Dedifferentiated amniotic fluid mesenchymal stem cell (primary cell): ENCODE results near the gene CNTNAP5.

ENCODE experiments used
- DNase-seq: peaks from one replicate; pipeline ENCODE4 v3.0.0-alpha.2; 2016; ENCODE audit errors: extremely low spot score

CNTNAP5 gene

GRCh38 chr2:124025171-124025580 is at the start of gene CNTNAP5:
Gene CNTNAP5, plus strand, starts transcription at chr2:124025287. Its CDS starts 364 bp downstream, at chr2:124025651.
- no peak for DNase-seq

DNA sequence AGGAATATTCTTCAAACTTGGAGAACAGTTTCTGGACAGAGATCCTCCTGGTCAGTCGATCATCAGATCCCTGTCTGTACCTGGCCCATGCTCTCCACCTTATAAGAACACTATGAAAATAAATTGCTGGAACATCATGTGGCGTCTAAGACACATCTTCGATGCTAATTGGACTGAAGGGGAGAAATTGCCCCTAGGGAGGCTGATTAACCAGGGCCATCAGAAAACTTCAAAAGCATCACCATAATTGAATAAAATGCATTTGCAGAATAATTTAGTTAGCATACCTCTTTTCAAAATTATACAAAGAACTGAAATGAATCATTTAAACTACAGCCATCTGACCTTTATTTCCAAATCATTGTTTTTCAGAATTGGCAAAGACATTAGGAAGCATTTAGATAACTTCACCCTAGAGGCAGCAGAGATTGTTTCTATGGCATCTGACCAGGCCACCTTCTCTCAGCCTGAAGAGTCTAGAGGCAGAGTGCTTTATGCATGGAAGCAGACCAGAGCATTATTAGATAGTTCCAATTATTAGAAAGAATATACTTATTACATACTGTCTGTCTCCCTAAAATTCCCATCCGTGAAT is 48.9 kb upstream of the CNTNAP5 start:
- no peak for DNase-seq

GRCh38 chr2:123993728-123994323 is 31.3 kb upstream of the CNTNAP5 start:
- DNase-seq, result no peak

DNA sequence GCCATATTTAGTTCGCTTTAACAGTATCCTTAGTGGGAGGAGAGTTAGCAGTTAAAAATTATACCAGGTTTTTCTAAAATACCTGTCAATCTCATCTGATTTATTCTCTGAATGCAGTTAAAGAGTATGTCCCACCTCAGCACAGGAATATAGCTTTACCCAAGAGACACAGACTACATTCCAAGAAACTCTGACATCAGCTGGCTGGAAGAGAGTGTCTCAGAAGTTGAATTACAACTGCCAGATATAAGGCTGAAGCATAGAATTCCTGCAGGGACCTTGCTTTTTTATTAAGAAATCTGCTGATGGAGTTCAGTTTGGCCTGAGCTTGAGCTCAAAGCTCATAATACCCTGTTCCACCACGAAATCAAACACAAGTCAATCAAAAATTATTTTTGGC is 25.4 kb upstream of the CNTNAP5 start:
- DNase-seq, result no peak

DNA sequence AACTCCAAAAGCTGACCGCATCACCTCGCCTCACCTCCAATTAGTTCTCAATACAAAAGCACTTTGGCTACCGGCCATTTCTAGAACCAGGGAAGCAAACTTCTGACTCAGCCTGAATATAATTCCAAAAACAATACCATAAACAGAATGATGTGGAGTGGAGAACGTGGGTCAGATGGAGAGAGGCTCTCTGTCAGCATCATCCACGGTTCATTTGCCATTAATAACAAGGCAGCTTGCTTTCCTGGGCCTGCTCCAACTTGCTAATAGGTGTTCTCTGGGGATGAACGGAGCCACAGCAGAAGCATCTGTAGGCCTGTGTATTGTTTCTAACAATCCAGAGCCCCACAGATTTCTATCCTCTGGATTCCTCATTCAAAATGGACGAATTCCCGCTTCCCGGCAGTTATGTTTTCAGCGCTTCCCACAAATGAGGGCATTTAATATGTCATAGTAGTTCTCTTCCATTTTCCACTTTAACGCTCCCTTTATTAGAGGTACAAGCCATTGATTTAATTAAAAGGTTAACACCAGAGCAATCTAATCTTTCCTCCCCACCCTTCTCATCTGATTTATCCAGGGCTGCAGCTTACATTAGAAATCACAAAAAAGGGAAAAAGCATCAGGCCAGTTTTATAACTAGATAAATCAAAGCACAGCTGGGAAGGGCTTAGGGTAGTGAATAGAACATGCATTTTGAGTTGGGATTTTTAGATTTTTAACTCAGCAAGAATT is 23.2 kb upstream of the CNTNAP5 start:
- DNase-seq, result no peak

- DNase-seq, result no peak
Observed at GRCh38 chr2:124018890-124019289, 6.2 kb upstream of the CNTNAP5 start.

DNA sequence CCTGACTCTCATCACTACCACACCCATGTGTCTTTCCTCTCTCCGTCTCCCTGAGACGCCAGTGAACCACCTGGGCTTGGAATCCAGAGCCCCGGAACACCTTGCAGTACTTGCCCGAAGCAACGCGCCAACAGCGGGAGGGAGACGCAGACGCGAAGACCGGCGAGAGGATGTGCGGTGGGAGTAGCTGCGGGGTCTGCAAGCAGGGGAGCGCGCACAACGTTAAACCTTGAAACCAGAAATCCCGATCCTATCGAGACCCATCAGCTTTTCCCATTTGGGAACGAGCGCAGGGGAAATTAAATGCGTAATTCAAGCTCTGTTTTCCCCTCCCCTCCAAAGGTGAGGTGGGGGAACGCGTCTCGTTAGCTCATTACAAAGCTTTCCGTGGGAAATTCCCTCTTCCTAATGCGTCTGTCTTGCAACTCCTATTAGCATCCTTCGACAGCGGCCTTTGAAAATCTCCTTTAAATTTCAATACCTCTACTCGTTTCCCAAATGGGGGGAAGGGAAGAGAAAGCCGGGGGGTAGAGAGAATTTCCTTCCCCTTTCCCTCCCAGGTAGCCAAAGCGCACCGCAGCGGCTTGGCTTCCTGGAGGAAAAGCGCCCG is 421 bp upstream of the CNTNAP5 start:
- DNase-seq, result no peak

DNA sequence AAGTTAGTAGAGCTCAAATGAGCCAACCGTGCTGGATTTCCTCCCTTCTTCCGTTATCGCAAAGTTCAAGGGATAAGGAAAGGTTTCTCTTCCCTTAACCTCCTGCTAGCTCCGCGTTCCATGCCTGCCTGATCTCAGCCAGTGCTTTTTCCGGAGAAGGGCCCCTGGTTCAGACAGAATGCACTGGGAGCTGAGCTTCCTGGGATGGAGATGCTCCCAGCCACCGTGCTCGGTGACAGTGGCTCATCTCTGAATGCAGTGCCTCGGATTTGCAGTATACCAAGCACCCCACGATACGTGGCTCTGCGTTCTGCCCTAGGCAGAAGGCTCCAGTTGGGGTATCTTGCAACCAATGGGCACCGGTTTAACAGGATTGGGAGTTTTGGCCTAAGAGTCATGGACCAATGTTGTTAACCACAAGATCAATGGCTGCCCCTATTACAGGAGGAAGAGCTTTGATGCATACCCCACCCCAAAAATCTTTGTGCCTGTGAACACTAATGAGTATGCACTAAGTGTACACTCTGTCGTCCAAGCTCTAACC is 876 bp downstream of the CNTNAP5 start:
- DNase-seq, result no peak

DNA sequence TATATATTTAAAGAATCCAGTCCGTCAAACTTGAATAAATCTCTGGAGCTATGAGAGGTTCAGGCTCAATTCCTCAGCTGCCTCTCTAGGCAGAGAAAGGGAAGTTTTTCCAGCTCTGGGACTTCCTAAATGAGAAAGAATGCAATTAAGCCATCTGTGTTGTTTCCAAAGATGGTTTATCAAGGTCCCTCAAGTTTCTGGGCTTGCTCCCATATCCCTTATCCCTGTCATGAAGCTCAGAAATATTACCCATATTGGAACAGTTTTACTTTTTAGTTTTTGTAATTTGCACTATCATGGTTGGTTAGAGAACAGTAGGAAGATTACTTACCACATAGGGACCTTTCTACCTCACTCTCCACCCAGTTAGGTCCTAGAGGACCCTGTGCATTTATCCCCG is 1.4 kb downstream of the CNTNAP5 start:
- DNase-seq, result no peak

- no peak for DNase-seq
Observed at GRCh38 chr2:124027182-124027581, 2.1 kb downstream of the CNTNAP5 start.

DNA sequence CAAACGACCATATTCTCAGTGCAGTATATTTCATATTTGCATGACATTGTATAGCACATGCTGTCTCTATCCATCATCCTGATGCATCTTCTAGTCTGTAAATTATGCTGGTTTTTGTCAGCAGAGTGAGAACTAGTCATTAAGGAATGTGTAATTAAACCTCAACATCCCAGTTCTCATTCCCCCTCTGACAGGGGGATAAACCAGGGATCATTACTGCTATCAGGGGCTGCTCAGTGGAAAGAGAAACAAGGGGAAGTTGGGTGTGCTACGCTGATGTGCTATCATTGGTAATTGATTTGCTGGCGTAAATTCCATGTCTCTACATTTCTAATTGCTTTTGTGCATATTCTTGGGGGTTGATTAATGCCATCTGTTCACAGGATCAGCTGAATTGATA is 7.7 kb downstream of the CNTNAP5 start:
- no peak for DNase-seq

DNA sequence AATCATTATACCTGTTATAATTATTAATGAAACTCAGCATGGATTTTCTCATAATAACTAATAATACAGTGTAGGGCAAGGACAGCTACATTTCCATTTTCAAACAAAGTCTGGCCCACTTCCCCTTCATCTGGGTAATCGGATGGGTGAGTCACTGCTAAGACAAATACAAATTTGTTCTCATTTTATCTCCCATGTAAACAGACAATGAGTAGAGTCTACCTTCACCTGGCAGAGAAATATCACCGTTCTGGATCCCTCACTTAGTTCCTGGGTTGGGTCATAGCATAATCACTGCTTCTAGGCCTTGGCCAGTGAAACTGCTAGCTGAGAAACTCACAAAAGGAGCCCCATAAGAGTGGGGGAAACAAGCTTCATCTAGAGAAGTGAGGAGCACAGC is 9.2 kb downstream of the CNTNAP5 start:
- no peak for DNase-seq

DNA sequence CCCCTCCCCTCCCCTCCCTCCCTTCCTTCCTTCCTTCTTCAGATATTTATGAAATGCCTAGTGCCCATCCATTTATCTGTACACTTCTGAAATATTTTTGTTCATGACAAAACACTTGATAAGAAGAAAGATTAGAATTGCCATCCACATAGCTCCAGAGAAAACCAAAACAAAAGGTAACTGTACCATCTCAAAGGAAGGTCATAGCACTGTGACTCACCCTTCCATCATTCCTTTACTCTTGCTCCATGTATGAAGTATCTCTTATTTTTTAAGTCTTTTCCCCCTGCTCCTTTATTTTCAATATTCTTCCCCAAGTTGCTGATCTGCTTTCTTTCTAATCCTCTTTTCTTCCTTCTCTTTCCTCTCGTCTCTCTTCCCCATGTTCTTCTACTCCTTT is 9.9 kb downstream of the CNTNAP5 start:
- DNase-seq, result no peak

DNA sequence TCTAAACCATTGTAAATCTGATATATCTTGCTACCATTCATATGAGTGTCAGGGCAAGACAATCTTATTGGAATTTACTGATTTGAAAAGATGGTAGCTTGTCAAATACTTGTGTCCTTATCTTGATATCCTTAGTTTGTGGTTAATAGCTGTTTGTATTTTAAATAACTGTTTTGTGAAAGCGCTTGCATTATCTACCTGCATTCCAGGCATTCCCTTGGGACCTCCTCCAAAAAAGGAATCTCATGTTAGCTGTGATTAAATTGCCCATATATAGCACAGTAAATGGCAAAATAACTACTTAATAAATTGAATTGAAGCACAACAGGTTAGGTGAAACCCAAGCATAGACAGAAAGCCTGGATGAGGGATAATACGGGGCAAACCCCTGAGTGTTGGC is 13.9 kb downstream of the CNTNAP5 start:
- no peak for DNase-seq

DNA sequence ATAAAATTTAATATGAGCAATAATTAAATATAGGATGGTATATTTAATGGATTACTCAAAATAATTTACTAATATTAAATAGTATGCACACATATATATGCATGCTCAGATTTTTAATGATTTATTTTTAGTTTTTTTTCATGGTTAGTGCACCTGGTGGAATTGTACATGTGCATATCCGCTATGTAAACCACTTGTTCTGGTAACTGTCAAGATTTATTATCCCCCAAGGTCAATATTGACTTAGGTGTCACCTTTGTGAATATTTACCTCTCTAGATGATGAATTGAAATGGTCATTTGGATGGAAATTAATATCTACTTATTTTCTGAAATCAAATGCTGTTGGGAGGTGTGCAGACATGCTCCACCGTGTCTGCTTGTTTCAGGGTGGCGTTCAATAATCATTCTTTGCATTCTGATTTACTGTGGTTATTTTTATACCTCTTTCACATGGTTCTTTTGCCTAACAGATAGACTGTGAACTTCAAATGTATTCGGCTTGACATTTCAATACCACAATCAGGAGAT is 14.7 kb downstream of the CNTNAP5 start:
- no peak for DNase-seq

DNA sequence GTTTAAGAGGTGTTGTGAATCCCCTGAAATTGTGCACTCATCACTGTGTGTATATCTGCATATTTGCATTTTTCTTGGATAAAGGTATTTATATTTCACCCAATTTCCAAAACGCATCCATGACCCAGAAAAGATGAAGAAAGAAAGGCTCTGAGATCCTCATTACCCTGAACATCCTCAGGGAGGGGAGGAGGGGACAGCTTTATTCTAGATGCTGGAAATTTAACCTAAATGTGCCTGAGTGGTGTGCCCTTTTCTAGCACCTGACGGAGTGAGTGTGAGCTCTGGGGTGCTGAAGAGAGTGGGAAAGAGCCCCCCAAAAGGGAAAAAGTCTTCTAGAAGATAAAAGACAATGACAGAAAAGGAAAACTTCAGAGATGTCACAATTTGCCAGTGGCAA is 20.8 kb downstream of the CNTNAP5 start:
- DNase-seq, result no peak

DNA sequence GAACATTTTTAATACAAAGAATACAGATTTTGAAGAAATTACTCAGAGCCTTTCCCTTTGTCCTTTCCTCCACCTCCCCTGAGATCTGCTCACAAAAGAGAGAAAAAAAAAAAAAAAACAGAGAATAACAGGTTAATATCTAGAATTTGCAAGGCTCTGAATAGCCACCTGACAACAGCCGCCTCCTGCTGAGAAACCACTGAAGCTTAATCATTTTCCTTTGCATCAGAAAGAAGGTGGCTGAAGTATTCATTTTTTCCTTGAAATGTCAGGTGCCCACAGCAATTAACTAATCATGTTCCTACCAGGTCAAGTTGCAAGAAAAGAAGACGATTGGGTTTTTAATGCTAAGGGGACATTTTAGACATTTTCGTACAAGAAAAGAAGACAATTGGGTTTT is 21.2 kb downstream of the CNTNAP5 start:
- DNase-seq, result no peak

- no peak for DNase-seq
Observed at GRCh38 chr2:124048102-124048501, 23.0 kb downstream of the CNTNAP5 start.

DNA sequence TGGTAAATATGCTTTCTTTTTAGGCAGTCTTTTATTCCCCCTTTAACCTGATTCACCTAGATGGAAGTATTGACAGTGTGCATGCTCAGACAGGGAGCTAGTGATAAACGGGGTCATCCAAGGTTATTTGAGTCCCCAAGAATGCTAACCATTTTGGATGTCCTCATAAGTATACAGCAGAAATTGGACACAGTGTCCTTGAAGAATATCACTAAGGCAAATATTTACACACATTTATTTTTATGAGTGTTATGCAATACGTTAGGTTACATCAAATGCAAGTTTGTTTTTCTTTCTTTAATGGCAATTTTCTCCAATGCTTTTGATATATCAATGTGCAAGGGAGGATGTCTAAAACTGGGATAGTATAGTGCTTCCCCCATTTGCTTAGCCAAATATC is 23.6 kb downstream of the CNTNAP5 start:
- no peak for DNase-seq

GRCh38 chr2:124049136-124049535 is 24.0 kb downstream of the CNTNAP5 start:
- no peak for DNase-seq

DNA sequence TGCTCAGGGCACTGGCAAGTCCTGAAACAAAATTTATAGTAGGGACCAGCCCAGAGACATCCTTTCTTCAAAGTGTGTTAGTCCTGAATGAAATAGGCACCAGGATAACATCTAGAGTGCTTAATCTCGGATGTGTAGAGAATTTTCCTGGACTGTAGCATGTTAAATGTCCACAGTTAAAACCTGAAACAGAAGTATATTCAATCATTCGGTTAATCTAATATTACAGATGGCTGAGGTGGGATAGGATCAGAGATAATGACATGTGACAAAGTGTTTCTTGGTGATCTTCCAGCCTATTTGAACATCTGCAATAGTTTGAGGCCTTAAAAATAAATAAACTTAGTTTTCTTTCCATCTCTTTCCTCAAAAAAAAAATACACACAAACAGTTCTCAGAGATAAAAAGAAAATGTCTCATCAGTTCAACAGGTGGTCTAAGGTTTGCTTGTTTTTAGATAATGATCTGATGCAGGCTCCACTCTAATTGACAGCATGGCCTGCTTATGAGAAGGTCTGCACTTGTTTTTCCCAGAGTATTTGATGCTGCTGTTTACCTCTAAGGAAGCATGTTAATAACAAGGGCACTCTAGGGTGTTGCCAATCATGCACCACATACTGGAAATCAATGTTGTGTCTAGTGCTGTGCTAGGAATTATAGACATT is 25.9 kb downstream of the CNTNAP5 start:
- no peak for DNase-seq

GRCh38 chr2:124053796-124054195 is 28.7 kb downstream of the CNTNAP5 start:
- DNase-seq, result no peak
